Smooth muscle cell of the pulmonary artery (primary cell): ENCODE data around the gene OSBPL7. TPM values are rescaled to one million over a fixed set of nuclear protein-coding genes. Genes with fewer than 3 reads are reported as not detected.

Source experiments
- total RNA-seq: library from RNA; depleted of rRNA; stranded (reverse); fragments of >200 nt; gene quantifications from 2 replicates; pipeline ENCODE4 v1.2.3, GENCODE V29; 2014

The OSBPL7 gene, protein sequence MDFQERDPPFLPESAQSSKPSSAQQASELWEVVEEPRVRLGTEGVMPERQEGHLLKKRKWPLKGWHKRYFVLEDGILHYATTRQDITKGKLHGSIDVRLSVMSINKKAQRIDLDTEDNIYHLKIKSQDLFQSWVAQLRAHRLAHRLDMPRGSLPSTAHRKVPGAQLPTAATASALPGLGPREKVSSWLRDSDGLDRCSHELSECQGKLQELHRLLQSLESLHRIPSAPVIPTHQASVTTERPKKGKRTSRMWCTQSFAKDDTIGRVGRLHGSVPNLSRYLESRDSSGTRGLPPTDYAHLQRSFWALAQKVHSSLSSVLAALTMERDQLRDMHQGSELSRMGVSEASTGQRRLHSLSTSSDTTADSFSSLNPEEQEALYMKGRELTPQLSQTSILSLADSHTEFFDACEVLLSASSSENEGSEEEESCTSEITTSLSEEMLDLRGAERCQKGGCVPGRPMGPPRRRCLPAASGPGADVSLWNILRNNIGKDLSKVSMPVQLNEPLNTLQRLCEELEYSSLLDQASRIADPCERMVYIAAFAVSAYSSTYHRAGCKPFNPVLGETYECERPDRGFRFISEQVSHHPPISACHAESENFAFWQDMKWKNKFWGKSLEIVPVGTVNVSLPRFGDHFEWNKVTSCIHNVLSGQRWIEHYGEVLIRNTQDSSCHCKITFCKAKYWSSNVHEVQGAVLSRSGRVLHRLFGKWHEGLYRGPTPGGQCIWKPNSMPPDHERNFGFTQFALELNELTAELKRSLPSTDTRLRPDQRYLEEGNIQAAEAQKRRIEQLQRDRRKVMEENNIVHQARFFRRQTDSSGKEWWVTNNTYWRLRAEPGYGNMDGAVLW
- total RNA-seq: 6.0 and 6.7 TPM in 2 replicates

GRCh38 chr17:47821424-47822391 lies at the start of gene OSBPL7:
TSS of gene OSBPL7 (minus strand) at chr17:47821794. CDS start at chr17:47820278, 1,516 bp downstream.

GRCh38 chr17:47850692-47851573 lies 29.3 kb upstream of the OSBPL7 start, which contains the start of gene SP6:
TSS of gene SP6 (minus strand) at chr17:47851163. CDS start at chr17:47848429, 2,734 bp downstream.

GRCh38 chr17:47840742-47841487 lies 19.3 kb upstream of the OSBPL7 start, which contains the start of gene SCRN2:
TSS of gene SCRN2 (minus strand) at chr17:47841273. CDS start at chr17:47840843, 430 bp downstream.

GRCh38 chr17:47831003-47831933 lies 9.7 kb upstream of the OSBPL7 start, which contains the start of the genes LRRC46 and MRPL10:
TSS of gene LRRC46 (plus strand) at chr17:47831670. CDS start at chr17:47831990, 320 bp downstream.
TSS of gene MRPL10 (minus strand) at chr17:47831541. CDS start at chr17:47831511, 30 bp downstream.

Other genes starting within 250 kb of the OSBPL7 start
- 327 and 374 TPM in 2 replicates for gene KPNB1, start 171.9 kb downstream of the OSBPL7 start, total RNA-seq
- gene TBKBP1, start 127.6 kb downstream of the OSBPL7 start, total RNA-seq: 9.9 and 12.5 TPM in 2 replicates
- gene TBX21, start 88.6 kb downstream of the OSBPL7 start, total RNA-seq: not detected in 2 replicates
- gene MRPL10, start 9.7 kb upstream of the OSBPL7 start, total RNA-seq: 23.0 and 24.5 TPM in 2 replicates
- gene LRRC46, start 9.9 kb upstream of the OSBPL7 start, total RNA-seq: 0.10 and 0.20 TPM in 2 replicates
- gene SCRN2, start 19.5 kb upstream of the OSBPL7 start, total RNA-seq: 27.0 and 29.8 TPM in 2 replicates
- gene SP6, start 29.4 kb upstream of the OSBPL7 start, total RNA-seq: 0.07 and 0.23 TPM in 2 replicates
- gene SP2, start 74.4 kb upstream of the OSBPL7 start, total RNA-seq: 1.6 and 1.8 TPM in 2 replicates
- 22.6 and 25.1 TPM in 2 replicates for gene PNPO, start 119.8 kb upstream of the OSBPL7 start, total RNA-seq
- not detected in 2 replicates for gene PRR15L, start 136.1 kb upstream of the OSBPL7 start, total RNA-seq
- 69.5 and 106 TPM in 2 replicates for gene CDK5RAP3, start 149.3 kb upstream of the OSBPL7 start, total RNA-seq
- 50.5 and 62.9 TPM in 2 replicates for gene COPZ2, start 216.0 kb upstream of the OSBPL7 start, total RNA-seq
- gene NFE2L1, start 226.6 kb upstream of the OSBPL7 start, total RNA-seq: 302 and 435 TPM in 2 replicates